GM18867 (cell line): Measurements from ENCODE around the gene CSH2.
"Not testable (repeated sequence)": the region's sequence is repeated elsewhere in the genome, so short reads cannot be mapped to it uniquely, and the experiment has no call there.

Experiments
- ATAC-seq: cut with Tn5 transposase; IDR thresholded peaks from one replicate; pipeline ENCODE4 v1.9.1; 2021; ENCODE audit warnings: mild to moderate bottlenecking, moderate library complexity; ENCODE audit not compliant: unreplicated experiment

Gene CSH2

GRCh38 chr17:63898899-63899798 lies 25.7 kb upstream of the CSH2 start:
- ATAC-seq, result not testable (repeated sequence)

GRCh38 chr17:63896524-63897354 lies 23.3 kb upstream of the CSH2 start, which contains the start of gene CSH1:
Gene CSH1, minus strand, starts transcription at chr17:63896574. Its CDS starts 63 bp downstream, at chr17:63896511.
- ATAC-seq, result not testable (repeated sequence)

GRCh38 chr17:63894821-63895220 lies 21.3 kb upstream of the CSH2 start:
- ATAC-seq, result not testable (repeated sequence)

GRCh38 chr17:63894021-63894420 lies 20.5 kb upstream of the CSH2 start:
- ATAC-seq, result not testable (repeated sequence)

- ATAC-seq, result not testable (repeated sequence)
Observed at GRCh38 chr17:63892316-63893037, 19.0 kb upstream of the CSH2 start.

- not testable (repeated sequence) for ATAC-seq
Observed at GRCh38 chr17:63889026-63889848, 15.8 kb upstream of the CSH2 start.

- not testable (repeated sequence) for ATAC-seq
Observed at GRCh38 chr17:63885119-63885518, 11.6 kb upstream of the CSH2 start.

- not testable (repeated sequence) for ATAC-seq
Observed at GRCh38 chr17:63882626-63883126, 9.2 kb upstream of the CSH2 start.

GRCh38 chr17:63881935-63882601 lies 8.6 kb upstream of the CSH2 start, which contains the start of gene GH2:
Gene GH2, minus strand, starts transcription at chr17:63881944. Its CDS starts 143 bp downstream, at chr17:63881801.
- ATAC-seq, result no peak

GRCh38 chr17:63881337-63881736 lies 7.9 kb upstream of the CSH2 start:
- ATAC-seq, result not testable (repeated sequence)

- no peak for ATAC-seq
Observed at GRCh38 chr17:63880706-63881105, 7.2 kb upstream of the CSH2 start.

- ATAC-seq, result not testable (repeated sequence)
Observed at GRCh38 chr17:63878413-63878812, 4.9 kb upstream of the CSH2 start.

- ATAC-seq, result not testable (repeated sequence)
Observed at GRCh38 chr17:63874693-63875092, 1.2 kb upstream of the CSH2 start.

- not testable (repeated sequence) for ATAC-seq
Observed at GRCh38 chr17:63874061-63874626, 667 bp upstream of the CSH2 start.

GRCh38 chr17:63871646-63872365 lies 1.7 kb downstream of the CSH2 start:
- ATAC-seq, result not testable (repeated sequence)

- ATAC-seq, result not testable (repeated sequence)
Observed at GRCh38 chr17:63870292-63870665, 3.2 kb downstream of the CSH2 start.

GRCh38 chr17:63869491-63870291 lies 3.8 kb downstream of the CSH2 start:
- ATAC-seq, result not testable (repeated sequence)
